Amniotic stem cell (primary cell): ENCODE data around the gene KLF11.
"Not testable (repeated sequence)": the region's sequence is repeated elsewhere in the genome, so short reads cannot be mapped to it uniquely, and the experiment has no call there.

Experiments used
- DNase-seq: peaks from one replicate; lab custom pipeline; 2025; lab: John Stamatoyannopoulos, UW

The KLF11 gene

GRCh38 chr2:10027660-10028330 lies 15.6 kb upstream of the KLF11 start:
- DNase-seq = no peak

DNA sequence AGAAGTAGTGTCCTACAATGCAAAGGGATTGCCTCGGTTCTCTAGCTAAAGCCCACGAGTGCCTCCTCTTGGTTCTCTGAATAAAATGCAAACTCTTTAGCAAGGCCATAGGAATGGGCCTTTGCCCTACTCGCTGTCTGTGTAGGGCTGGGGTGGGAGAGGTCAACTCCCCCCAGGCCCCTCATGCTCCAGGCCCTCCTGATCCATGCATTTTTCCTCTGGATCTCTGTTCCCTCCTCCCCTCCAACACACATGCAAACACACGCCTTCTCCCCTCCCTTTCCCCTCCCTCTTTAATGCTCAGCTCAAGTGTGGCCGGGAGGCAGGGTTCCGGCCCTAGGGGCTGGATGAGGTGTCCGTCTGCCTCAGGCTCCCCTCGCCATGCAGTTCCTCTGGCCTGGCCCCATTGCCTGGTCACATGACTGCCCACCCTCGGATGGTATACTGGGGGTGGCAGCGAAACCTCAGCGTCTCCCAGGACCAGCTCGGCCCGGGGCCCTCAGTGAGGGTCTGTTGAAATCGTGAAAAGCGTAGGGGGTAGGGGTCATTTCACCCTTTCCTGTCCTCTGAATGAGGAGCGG lies 14.9 kb upstream of the KLF11 start:
- DNase-seq = no peak

- no peak for DNase-seq
Measured at GRCh38 chr2:10028988-10029874, 14.1 kb upstream of the KLF11 start.

GRCh38 chr2:10029875-10030223 lies 13.5 kb upstream of the KLF11 start:
- DNase-seq = no peak

DNA sequence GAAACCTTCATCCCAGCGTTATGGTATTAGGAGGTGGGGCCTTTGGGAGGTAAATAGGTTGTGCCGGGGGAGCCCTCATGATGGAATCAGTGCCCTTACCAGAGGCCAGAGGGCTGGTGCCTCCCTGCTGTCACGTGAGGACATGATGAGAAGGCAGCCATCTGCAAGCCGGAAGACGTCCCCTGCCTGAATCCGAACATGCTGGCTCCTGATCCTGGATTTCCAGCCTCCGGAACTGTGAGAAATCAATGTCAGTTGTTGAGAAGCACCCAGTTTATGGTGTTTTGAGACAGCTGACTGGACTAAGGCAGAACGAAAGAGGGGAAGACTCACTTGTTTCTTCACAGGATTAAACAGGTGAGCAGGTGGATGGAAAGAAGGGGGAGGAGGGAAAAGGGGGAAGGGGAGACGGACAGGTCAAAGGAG lies 13.0 kb upstream of the KLF11 start:
- DNase-seq = no peak

- DNase-seq = not testable (repeated sequence)
Measured at GRCh38 chr2:10030798-10031197, 12.6 kb upstream of the KLF11 start.

GRCh38 chr2:10031886-10032745 lies 11.2 kb upstream of the KLF11 start:
- no peak for DNase-seq

- no peak for DNase-seq
Measured at GRCh38 chr2:10032746-10033105, 10.6 kb upstream of the KLF11 start.

GRCh38 chr2:10033251-10034006 lies 9.9 kb upstream of the KLF11 start:
- DNase-seq = no peak

- DNase-seq = no peak
Measured at GRCh38 chr2:10034333-10035052, 8.9 kb upstream of the KLF11 start.

GRCh38 chr2:10035053-10035422 lies 8.3 kb upstream of the KLF11 start:
- no peak for DNase-seq

GRCh38 chr2:10035633-10036032 lies 7.7 kb upstream of the KLF11 start:
- DNase-seq = no peak

DNA sequence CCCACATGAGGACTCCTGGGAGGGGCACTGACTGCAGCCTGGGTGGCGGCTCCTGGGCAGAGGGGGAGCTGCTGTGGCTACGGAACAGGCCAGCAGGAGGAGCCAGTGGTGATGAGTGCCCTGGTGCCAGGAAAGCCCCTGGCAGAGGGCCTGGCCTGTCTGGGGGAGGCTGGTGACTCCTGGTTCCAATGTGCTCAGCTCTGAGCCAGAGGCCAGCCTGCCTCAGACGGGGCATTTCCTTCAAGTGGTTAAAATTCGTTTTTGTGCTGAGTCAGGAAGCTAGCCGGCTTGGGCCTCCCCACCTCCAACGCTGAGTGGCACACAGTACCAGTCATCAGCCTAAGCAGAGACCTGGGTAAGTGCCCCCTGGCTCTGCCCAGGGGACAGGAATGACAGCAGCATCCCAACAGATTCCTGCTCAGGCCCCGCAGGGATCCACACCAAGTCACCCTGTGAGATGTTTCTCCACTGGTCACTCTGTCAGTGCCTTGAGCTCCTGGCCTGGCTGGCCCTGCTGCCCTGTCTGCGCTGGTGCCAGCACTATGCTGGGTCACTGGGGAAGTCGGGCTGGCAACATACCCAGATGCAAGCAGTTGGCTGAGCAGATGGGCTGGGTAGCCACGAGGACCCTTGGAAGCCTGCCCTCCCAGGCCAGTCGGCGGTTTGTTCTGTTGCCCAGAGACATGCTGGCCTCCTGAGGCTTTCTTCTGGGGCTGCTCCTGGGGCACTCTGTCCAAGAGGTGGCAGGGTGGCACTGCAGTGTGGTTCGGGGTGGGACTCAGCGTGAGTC lies 7.1 kb upstream of the KLF11 start:
- DNase-seq = peak; percentile 54

GRCh38 chr2:10038123-10038522 lies 5.2 kb upstream of the KLF11 start:
- DNase-seq = no peak

DNA sequence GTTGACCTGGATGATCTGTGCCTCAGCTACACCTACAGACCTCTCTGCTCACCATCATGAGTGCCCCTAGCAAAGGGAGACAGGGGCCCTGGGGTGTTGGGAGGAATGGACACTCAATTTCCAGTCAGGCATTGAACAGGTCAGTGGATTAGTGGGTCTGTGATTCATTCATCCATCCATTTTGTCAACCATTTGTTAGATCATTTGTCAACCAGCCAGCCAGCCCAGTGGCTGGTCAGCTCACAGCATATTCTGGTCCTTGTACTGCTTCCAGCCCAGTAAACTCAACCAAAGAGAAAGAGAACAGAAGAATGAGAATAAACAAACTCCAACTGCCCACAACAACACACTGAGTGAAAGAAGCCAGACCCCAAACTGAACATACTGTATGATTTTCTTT lies 4.6 kb upstream of the KLF11 start:
- no peak for DNase-seq

- DNase-seq = no peak
Measured at GRCh38 chr2:10039658-10040410, 3.5 kb upstream of the KLF11 start.

DNA sequence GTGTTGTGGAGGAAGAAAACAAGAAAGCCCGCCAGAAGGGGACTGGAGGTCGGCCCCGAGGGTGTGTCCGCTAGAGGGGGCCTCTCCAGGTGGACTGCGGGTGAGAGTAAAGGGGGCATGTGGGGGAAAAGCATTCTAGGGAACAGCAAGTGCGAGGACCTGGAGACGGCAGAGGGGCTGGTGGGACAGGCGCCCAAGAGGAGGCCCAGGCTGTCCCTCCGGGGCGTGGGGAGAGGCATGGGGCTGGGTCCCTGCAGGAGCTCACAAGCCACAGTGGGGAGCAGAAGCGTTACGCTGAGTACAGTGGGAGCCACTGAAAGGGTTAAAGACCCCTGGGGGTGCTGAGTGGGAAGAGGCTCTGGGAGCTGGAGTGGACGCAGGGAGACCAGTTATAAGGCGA lies 1.6 kb upstream of the KLF11 start:
- DNase-seq = no peak

DNA sequence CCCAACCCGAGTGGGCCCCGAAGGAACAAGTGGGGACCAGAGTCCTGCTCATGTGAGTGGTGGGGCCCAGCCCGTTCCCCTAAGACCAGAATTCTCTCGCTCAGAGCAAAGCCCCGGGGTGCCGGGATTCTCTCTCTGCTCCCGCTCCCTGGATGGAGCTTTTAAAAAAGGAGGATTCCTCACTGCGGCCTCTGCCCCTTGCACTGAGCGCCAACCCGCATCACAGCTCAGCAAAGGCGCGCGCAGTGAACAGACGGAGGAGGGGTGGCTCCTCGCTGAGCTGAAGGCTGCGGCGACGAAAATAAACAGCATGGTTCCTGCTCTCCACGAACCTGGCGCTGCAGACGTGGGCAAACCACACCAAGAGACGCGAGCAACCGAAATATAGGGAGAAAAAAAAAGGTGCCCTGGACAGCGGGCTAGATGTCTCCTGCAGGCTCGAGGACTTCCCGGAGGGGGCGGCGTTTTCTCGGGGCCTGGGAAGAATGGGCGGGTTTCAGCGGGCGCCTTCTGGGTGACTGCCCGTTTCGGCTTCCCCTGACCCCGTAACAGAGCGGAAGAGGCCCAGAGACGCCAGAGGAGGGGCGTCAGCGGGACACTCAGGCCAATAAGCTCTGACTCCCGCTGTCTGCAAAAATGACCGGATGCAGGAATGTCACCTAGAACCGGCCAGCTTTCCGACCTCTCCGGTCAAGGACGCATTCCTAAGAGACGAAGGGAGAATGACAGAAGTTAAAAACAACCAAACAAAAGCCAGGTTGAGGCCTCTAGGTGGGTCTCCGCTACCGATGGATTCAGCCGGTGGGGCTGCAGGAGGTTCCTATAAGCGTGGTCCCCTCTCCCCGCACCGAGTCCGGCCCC lies 819 bp upstream of the KLF11 start:
- DNase-seq = no peak
